WTC11 (cell line): ENCODE results near the gene SLC6A1. TPM values are rescaled to one million over a fixed set of nuclear protein-coding genes. Genes with fewer than 3 reads are reported as not detected.

Experiments
- ATAC-seq: fragments of 200-7000 bp; cut with Tn5 transposase; 2 replicates; pipeline ENCODE4 v1.10.0; 2021; ENCODE audit warnings: mild to moderate bottlenecking, moderate library complexity
- CTCF ChIA-PET: fragments of 300-600 bp; sonication (Branson Sonifier 250); formaldehyde crosslinking; loops from one replicate; lab custom pipeline; 2021; ENCODE audit warnings: antibody characterized with exemption; lab: Charles Lee
- POLR2A ChIA-PET: fragments of 350-600 bp; sonication (Branson Sonifier 250); formaldehyde crosslinking; loops from one replicate; lab custom pipeline; 2021; ENCODE audit warnings: antibody characterized with exemption; lab: Charles Lee
- DNase-seq: peaks from one replicate; pipeline ENCODE4 v3.0.0; 2021; ENCODE audit warnings: low spot score
- H3K27ac Mint-ChIP-seq: 2 replicates; pipeline ENCODE4 v1.8.0; 2021; ENCODE audit warnings: mixed read lengths
- H3K27me3 Mint-ChIP-seq: 2 replicates; pipeline ENCODE4 v1.8.0; 2021; ENCODE audit warnings: low read depth, mild to moderate bottlenecking, moderate library complexity, mixed read lengths
- H3K36me3 Mint-ChIP-seq: 2 replicates; pipeline ENCODE4 v1.8.0; 2021; ENCODE audit warnings: mixed read lengths
- H3K4me1 Mint-ChIP-seq: 2 replicates; pipeline ENCODE4 v1.8.0; 2022; ENCODE audit warnings: mixed read lengths
- H3K4me3 Mint-ChIP-seq: 2 replicates; pipeline ENCODE4 v1.8.0; 2021; ENCODE audit warnings: mild to moderate bottlenecking, moderate library complexity, mixed read lengths
- H3K9me3 Mint-ChIP-seq: 2 replicates; pipeline ENCODE4 v1.8.0; 2021; ENCODE audit warnings: mixed read lengths
- AR ChIP-seq: fragments of 250-450 bp; sonication (Bioruptor Pico); IDR thresholded peaks from 2 replicates; pipeline ENCODE4 v1.9.0; 2021; ENCODE audit warnings: mild to moderate bottlenecking
- ATF3 ChIP-seq: sonication (generic); formaldehyde crosslinking; conservative IDR thresholded peaks from 2 replicates; pipeline ENCODE4 v1.8.1; 2022; ENCODE audit warnings: mild to moderate bottlenecking, missing genetic modification reagents
- CBFB ChIP-seq: sonication (generic); formaldehyde crosslinking; IDR thresholded peaks from 2 replicates; pipeline ENCODE4 v1.8.1; 2022; ENCODE audit warnings: mild to moderate bottlenecking, low read depth, missing genetic modification reagents
- CREB1 ChIP-seq: sonication (generic); formaldehyde crosslinking; IDR thresholded peaks from 2 replicates; pipeline ENCODE4 v1.8.0; 2023; ENCODE audit warnings: mild to moderate bottlenecking, missing genetic modification reagents
- CREM ChIP-seq: sonication (generic); formaldehyde crosslinking; IDR thresholded peaks from 2 replicates; pipeline ENCODE4 v1.8.1; 2022; ENCODE audit warnings: mild to moderate bottlenecking, missing genetic modification reagents, moderate library complexity
- CTCF ChIP-seq: fragments of 200-600 bp; IDR thresholded peaks from 2 replicates; pipeline ENCODE4 v1.8.0; 2022; ENCODE audit warnings: antibody characterized with exemption
- FOXK1 ChIP-seq: sonication (generic); formaldehyde crosslinking; IDR thresholded peaks from 2 replicates; pipeline ENCODE4 v1.8.0; 2022; ENCODE audit warnings: mild to moderate bottlenecking, moderate library complexity, missing genetic modification reagents
- HMGA2 ChIP-seq: fragments of 250-450 bp; sonication (Bioruptor Pico); IDR thresholded peaks from 2 replicates; pipeline ENCODE4 v1.4.0; 2021; ENCODE audit warnings: mild to moderate bottlenecking, moderate library complexity
- JUN ChIP-seq: sonication (generic); formaldehyde crosslinking; IDR thresholded peaks from 2 replicates; pipeline ENCODE4 v1.8.0; 2023; ENCODE audit warnings: mild to moderate bottlenecking, missing genetic modification reagents
- MLX ChIP-seq: sonication (generic); formaldehyde crosslinking; IDR thresholded peaks from 2 replicates; pipeline ENCODE4 v1.8.1; 2023; ENCODE audit warnings: mild to moderate bottlenecking, missing genetic modification reagents, moderate library complexity
- NFATC4 ChIP-seq: fragments of 250-450 bp; sonication (Bioruptor Pico); IDR thresholded peaks from 2 replicates; pipeline ENCODE4 v1.9.0; 2021; ENCODE audit warnings: mild to moderate bottlenecking
- NR2C2 ChIP-seq: sonication (generic); formaldehyde crosslinking; IDR thresholded peaks from 2 replicates; pipeline ENCODE4 v1.8.0; 2022; ENCODE audit warnings: mild to moderate bottlenecking, missing genetic modification reagents
- PRDM15 ChIP-seq: sonication (generic); formaldehyde crosslinking; IDR thresholded peaks from 2 replicates; pipeline ENCODE4 v1.8.0; 2022; ENCODE audit warnings: missing genetic modification reagents
- USF2 ChIP-seq: sonication (generic); formaldehyde crosslinking; IDR thresholded peaks from 2 replicates; pipeline ENCODE4 v1.8.1; 2023; ENCODE audit warnings: mild to moderate bottlenecking, missing genetic modification reagents, moderate library complexity
- ZNF232 ChIP-seq: sonication (generic); formaldehyde crosslinking; IDR thresholded peaks from 2 replicates; pipeline ENCODE4 v1.8.0; 2022; ENCODE audit warnings: mild to moderate bottlenecking, missing genetic modification reagents
- ZNF425 ChIP-seq: fragments of 250-450 bp; sonication (Bioruptor Pico); conservative IDR thresholded peaks from 2 replicates; pipeline ENCODE4 v1.9.0; 2021; ENCODE audit warnings: mild to moderate bottlenecking
- total RNA-seq: library from RNA; stranded (reverse); gene quantifications from 3 replicates; pipeline ENCODE4 v1.2.3, GENCODE V29; 2021

The SLC6A1 gene
- total RNA-seq, 1 experiment from 2014 or later: 0.72 TPM

- TF ChIP-seq JUN (no peak), PRDM15 (CRISPR knock-in tag) (no peak), NFATC4 (no peak), HMGA2 (CRISPR knock-in tag) (no peak), CBFB (CRISPR knock-in tag) (no peak), CREM (CRISPR knock-in tag) (no peak)
Measured at GRCh38 chr3:10986592-10986991, 6.0 kb upstream of the SLC6A1 start (continued).

- CTCF ChIA-PET: interaction anchor here (0.6 to 4.2 kb wide), 4 partner anchors 19 to 46 kb away, joined by 3 to 15 read pairs (median 4); no protein-coding TSS in a partner anchor
- Mint-ChIP-seq H3K9me3 (peaks cover 6% of the 10 kb centered on the region; the same call in 1 of the 2 replicates), H3K4me3 (no peak overlapping the region), H3K27ac (no peak overlapping the region), H3K4me1 (peaks cover 23% of the 10 kb centered on the region), H3K27me3 (peaks cover 34% of the 10 kb centered on the region), H3K36me3 (no peaks in the 10 kb centered on the region)
- DNase-seq (no peak), ATAC-seq (no peak)
- TF ChIP-seq FOXK1 (CRISPR knock-in tag): no peak
- no peak for TF ChIP-seq CTCF
- TF ChIP-seq ZNF232 (CRISPR knock-in tag): no peak
- no peak for TF ChIP-seq ZNF425
- no peak for TF ChIP-seq USF2 (CRISPR knock-in tag)
- TF ChIP-seq ATF3 (CRISPR knock-in tag): no peak
- no peak for TF ChIP-seq AR (CRISPR knock-in tag)
- TF ChIP-seq CREB1 (CRISPR knock-in tag): no peak
- TF ChIP-seq NR2C2: no peak
- no peak for TF ChIP-seq MLX
- TF ChIP-seq CREM (CRISPR knock-in tag): no peak
- POLR2A ChIA-PET: no interaction called here
Measured at GRCh38 chr3:10988001-10988665, 4.4 kb upstream of the SLC6A1 start.
